Stimulated activated naive CD8-positive, alpha-beta T cell treated with anti-CD3 and anti-CD28 coated beads, Interleukin-15, Interleukin-2, amounts not matched to agents 100 ng/mL and 50 ng/mL, for 24 hours (primary cell): ENCODE measurements around the gene COMMD6.
"Not testable (repeated sequence)": the region's sequence is repeated elsewhere in the genome, so short reads cannot be mapped to it uniquely, and the experiment has no call there.

Experiments
- H3K27ac Mint-ChIP-seq: one replicate; pipeline ENCODE4 v1.8.0; 2021; ENCODE audit warnings: mild to moderate bottlenecking, mixed read lengths
- H3K27me3 Mint-ChIP-seq: one replicate; pipeline ENCODE4 v1.8.0; 2021; ENCODE audit warnings: mixed read lengths
- H3K36me3 Mint-ChIP-seq: one replicate; pipeline ENCODE4 v1.8.0; 2021; ENCODE audit warnings: low read depth, mixed read lengths
- H3K4me1 Mint-ChIP-seq: one replicate; pipeline ENCODE4 v1.8.0; 2021; ENCODE audit warnings: low read depth, mixed read lengths
- H3K4me3 Mint-ChIP-seq: one replicate; pipeline ENCODE4 v1.8.0; 2021; ENCODE audit warnings: mild to moderate bottlenecking, mixed read lengths
- H3K9me3 Mint-ChIP-seq: one replicate; pipeline ENCODE4 v1.8.0; 2021; ENCODE audit warnings: mixed read lengths

Gene COMMD6

GRCh38 chr13:75547917-75548316 lies 10.3 kb upstream of the COMMD6 start:
- no peak overlapping the region for H3K27ac Mint-ChIP-seq
- no peaks in the 10 kb centered on the region for H3K36me3 Mint-ChIP-seq
- peaks cover 37% of the 10 kb centered on the region for H3K4me1 Mint-ChIP-seq
- H3K27me3 Mint-ChIP-seq = no peaks in the 10 kb centered on the region
- H3K4me3 Mint-ChIP-seq = no peak overlapping the region
- no peaks in the 10 kb centered on the region for H3K9me3 Mint-ChIP-seq

GRCh38 chr13:75545386-75545785 lies 7.7 kb upstream of the COMMD6 start:
- H3K36me3 Mint-ChIP-seq, H3K27me3 Mint-ChIP-seq, H3K27ac Mint-ChIP-seq, H3K4me3 Mint-ChIP-seq, H3K9me3 Mint-ChIP-seq: not testable (repeated sequence)
- H3K4me1 Mint-ChIP-seq = peaks cover 17% of the 10 kb centered on the region

DNA sequence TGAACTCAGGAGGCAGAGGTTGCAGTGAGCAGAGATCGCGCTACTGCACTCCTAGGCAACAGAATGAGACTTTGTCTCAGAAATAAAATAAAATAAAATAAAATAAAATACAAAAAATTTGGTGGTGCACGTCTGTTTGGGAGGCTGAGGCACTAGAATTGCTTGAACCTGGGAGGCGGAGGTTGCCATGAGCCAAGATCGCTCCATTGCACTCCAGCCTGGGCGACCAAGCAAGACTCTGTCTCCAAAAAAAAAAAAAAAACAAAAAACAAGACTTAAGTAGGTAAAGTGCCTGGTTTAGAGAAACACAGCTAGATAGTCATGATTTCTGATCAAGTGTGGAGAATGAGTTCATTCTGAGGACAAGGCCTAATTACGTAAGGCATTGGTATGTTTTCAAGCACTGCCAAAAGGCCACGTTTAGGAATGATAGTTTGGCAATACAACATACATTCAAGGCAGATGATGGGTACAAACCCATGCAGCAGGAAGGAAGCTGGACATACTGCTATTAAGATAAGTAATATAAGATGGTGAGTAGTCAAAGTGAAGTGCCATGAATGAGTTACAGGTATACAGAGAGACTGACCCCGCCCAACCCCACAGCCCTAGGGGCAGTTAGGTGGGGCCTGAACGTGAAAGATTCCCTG lies 7.2 kb upstream of the COMMD6 start:
- no peaks in the 10 kb centered on the region for H3K36me3 Mint-ChIP-seq
- no peaks in the 10 kb centered on the region for H3K9me3 Mint-ChIP-seq
- no peak overlapping the region for H3K4me3 Mint-ChIP-seq
- no peak overlapping the region for H3K27ac Mint-ChIP-seq
- H3K4me1 Mint-ChIP-seq = peaks cover 13% of the 10 kb centered on the region
- no peaks in the 10 kb centered on the region for H3K27me3 Mint-ChIP-seq

DNA sequence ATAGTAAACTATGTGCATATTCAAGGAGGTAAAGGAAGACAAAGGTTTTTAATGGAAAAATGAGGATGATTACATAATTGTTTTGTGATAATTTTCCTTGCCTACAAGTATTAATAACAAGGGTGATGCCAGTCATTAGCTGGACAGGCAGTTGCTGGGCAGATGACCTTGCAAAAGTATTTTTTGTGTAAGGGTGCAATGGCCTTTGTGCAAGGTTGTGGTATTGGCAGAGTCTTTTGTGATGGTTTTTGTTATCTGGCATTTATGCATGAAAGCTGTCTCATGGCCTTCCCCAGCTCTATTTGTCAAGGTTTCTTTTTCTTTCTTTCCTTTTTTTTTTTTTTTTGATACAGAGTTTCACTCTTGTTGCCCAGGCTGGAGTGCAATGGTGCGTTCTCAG lies 4.3 kb upstream of the COMMD6 start:
- no peaks in the 10 kb centered on the region for H3K27me3 Mint-ChIP-seq
- no peaks in the 10 kb centered on the region for H3K36me3 Mint-ChIP-seq
- H3K27ac Mint-ChIP-seq = no peak overlapping the region
- no peak overlapping the region for H3K4me3 Mint-ChIP-seq
- peaks cover 9% of the 10 kb centered on the region for H3K4me1 Mint-ChIP-seq
- no peaks in the 10 kb centered on the region for H3K9me3 Mint-ChIP-seq

GRCh38 chr13:75541287-75541686 lies 3.6 kb upstream of the COMMD6 start:
- H3K9me3 Mint-ChIP-seq = no peaks in the 10 kb centered on the region
- H3K27ac Mint-ChIP-seq = no peak overlapping the region
- H3K4me3 Mint-ChIP-seq = no peak overlapping the region
- H3K27me3 Mint-ChIP-seq = no peaks in the 10 kb centered on the region
- H3K36me3 Mint-ChIP-seq = peaks cover under 1% of the 10 kb centered on the region
- H3K4me1 Mint-ChIP-seq = peaks cover 16% of the 10 kb centered on the region

DNA sequence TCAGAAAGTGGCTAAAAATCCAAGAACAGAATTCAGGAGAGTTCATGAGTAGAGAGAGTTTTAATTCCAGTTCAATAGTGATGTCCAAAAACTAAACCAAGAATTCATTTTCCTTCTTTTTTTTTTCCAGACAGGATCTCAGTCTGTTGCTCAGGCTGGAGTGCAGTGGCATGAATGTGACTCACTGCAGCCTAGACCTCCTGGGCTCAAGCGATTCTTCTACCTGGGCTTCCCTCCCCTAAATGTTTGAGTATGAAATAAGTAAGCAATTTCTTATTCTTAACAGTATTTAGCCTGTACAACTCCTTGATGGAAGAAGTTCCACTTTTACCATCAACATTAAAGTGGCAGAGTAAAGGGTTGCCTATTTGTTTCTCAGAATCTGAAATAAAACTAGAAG lies 3.8 kb downstream of the COMMD6 start:
- Mint-ChIP-seq H3K27ac (no peak overlapping the region), H3K9me3 (no peaks in the 10 kb centered on the region), H3K4me1 (peaks cover 57% of the 10 kb centered on the region), H3K27me3 (no peaks in the 10 kb centered on the region), H3K4me3 (no peak overlapping the region), H3K36me3 (peaks cover 46% of the 10 kb centered on the region)

DNA sequence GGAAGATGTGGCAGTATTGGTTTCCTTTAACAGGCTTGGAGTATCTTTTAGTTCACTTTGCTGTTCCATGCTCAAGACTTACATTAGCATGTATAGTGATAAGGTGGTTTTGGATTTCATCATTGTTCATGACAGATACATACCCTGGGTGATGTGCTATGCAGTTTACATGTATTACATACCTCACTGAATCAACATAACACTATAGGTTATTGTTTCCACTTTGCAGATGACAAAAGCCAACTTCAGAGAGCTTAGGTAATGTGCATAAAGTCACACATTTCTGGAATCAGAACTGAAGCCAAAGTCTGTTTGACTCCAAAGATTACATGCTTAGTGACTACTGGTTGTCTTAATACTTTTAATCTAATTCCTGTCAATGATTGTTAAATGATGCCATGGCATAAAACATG lies 7.1 kb downstream of the COMMD6 start:
- peaks cover 36% of the 10 kb centered on the region for H3K4me1 Mint-ChIP-seq
- no peaks in the 10 kb centered on the region for H3K27me3 Mint-ChIP-seq
- H3K27ac Mint-ChIP-seq = no peak overlapping the region
- peaks cover 69% of the 10 kb centered on the region for H3K36me3 Mint-ChIP-seq
- no peaks in the 10 kb centered on the region for H3K9me3 Mint-ChIP-seq
- no peak overlapping the region for H3K4me3 Mint-ChIP-seq

DNA sequence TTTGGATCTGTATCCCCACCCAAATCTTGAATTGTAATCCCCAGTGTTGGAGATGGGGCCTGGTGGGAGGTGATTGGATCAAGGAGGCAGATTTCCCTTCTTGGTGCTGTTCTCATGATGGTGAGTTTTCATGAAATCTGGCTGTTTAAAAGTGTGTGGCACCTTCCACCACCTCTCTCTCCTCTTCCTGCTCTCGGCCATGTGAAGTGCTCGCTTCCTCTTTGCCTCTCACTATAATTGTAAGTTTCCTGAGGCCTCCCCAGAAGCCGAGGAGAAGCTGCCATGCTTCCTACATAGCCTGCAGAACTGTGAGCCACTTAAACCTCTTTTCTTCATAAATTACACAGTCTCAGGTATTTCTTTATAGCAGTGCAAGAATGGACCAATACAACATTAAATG lies 15.7 kb downstream of the COMMD6 start:
- Mint-ChIP-seq H3K27ac (no peak overlapping the region), H3K4me3 (no peak overlapping the region), H3K27me3 (no peaks in the 10 kb centered on the region), H3K9me3 (no peaks in the 10 kb centered on the region), H3K4me1 (no peaks in the 10 kb centered on the region), H3K36me3 (peaks cover 16% of the 10 kb centered on the region)

- no peak overlapping the region for H3K4me3 Mint-ChIP-seq
- no peaks in the 10 kb centered on the region for H3K36me3 Mint-ChIP-seq
- H3K27me3 Mint-ChIP-seq = no peaks in the 10 kb centered on the region
- no peaks in the 10 kb centered on the region for H3K9me3 Mint-ChIP-seq
- peaks cover 5% of the 10 kb centered on the region for H3K4me1 Mint-ChIP-seq
- H3K27ac Mint-ChIP-seq = no peak overlapping the region
Observed at GRCh38 chr13:75518439-75519088, 19.1 kb downstream of the COMMD6 start.

DNA sequence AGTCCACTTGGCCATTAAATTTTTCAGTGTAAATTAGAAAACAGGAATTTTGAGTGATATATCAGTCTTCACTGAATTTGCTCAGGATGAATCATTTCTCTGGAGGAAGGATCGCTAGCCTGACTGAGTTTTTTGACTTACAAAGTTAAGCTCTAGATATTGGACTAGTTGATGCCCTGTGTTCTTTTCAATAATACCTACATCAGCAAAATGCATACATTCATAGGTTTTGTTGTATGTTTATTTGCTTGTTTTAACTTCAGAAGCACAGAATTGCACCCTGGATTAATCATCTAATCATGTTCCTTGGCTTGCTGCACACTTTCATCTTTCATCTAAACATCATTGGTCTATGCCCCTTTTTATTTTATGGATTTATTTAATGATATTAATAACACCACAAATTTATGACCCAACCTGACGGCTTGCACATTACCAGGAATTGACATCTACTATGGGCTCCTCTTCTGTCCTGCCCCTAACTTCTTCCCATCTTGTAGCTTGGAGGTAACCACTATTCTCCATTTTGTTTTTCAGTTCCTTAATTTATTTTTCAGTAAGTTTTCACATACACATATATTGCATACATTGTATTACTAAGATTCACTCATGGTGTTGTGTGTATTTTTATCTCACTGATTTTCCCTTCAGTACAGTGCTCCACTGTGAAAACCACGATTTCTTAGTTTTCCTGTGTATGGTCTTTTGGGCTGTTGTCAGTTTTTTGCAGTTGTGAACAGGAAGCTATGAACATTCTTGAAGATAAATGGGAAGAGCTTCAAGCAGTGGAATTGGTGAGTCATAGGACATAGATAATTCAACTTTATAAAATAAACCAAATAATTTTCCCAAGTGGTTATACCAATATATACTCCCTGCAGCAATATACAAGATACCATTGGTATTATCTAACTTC lies 23.3 kb downstream of the COMMD6 start:
- no peaks in the 10 kb centered on the region for H3K36me3 Mint-ChIP-seq
- H3K4me1 Mint-ChIP-seq = peaks cover 16% of the 10 kb centered on the region
- H3K27ac Mint-ChIP-seq = no peak overlapping the region
- no peaks in the 10 kb centered on the region for H3K9me3 Mint-ChIP-seq
- H3K4me3 Mint-ChIP-seq = no peak overlapping the region
- peaks cover 5% of the 10 kb centered on the region for H3K27me3 Mint-ChIP-seq

GRCh38 chr13:75513271-75513670 lies 24.4 kb downstream of the COMMD6 start:
- Mint-ChIP-seq H3K4me3 (no peak overlapping the region), H3K27me3 (peaks cover 5% of the 10 kb centered on the region), H3K4me1 (peaks cover 16% of the 10 kb centered on the region), H3K9me3 (no peaks in the 10 kb centered on the region), H3K36me3 (no peaks in the 10 kb centered on the region), H3K27ac (no peak overlapping the region)

DNA sequence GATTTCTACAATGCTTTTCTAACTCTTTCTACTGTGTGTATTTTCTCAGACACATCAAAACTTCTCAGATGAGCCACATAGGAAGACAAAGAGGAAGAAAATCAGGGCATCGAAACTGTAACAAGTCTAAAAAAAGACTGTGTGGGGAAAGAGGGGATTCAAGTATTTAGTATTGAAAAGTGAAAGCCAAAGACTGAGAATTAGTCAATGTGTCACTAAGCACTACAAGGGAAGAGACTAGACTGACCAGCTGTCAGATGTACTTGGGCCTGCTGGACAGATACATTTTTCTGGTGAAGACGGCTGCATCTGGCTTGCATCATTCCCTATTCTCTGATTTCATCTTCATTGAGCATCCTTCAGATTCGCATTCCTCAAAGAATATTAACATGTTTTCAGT lies 25.4 kb downstream of the COMMD6 start:
- peaks cover 16% of the 10 kb centered on the region for H3K4me1 Mint-ChIP-seq
- H3K27ac Mint-ChIP-seq = peak overlapping the region; percentile 11
- no peak overlapping the region for H3K4me3 Mint-ChIP-seq
- H3K36me3 Mint-ChIP-seq = no peaks in the 10 kb centered on the region
- H3K27me3 Mint-ChIP-seq = peaks cover 5% of the 10 kb centered on the region
- no peaks in the 10 kb centered on the region for H3K9me3 Mint-ChIP-seq

DNA sequence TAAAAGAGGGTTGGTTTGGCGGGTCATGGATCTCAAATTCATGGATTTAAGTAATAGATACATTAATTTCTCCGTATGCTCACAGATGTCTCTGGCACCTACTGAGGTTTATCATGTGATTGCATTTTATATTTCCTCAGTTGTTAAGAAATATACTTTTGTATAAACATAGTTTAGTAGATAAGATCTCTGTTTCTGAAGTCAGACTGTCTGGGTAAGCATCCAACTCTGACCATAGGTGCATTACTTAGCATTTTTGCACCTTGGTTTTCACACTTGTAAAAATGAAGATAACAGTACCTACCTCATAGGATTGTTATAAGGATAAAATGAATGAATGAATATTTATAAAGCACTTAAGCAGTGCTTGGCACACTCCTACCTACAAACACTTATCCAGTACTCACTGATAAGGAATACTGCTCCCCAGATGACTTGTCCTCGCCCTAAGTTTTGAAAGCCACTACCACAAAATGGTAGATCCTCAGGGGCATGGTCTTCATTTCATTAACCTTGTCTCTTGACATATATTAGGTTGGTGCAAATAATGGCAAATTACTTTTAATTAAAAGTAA lies 26.5 kb downstream of the COMMD6 start:
- H3K4me3 Mint-ChIP-seq = no peak overlapping the region
- no peaks in the 10 kb centered on the region for H3K9me3 Mint-ChIP-seq
- H3K27me3 Mint-ChIP-seq = peaks cover 5% of the 10 kb centered on the region
- H3K4me1 Mint-ChIP-seq = peaks cover 16% of the 10 kb centered on the region
- no peak overlapping the region for H3K27ac Mint-ChIP-seq
- no peaks in the 10 kb centered on the region for H3K36me3 Mint-ChIP-seq

DNA sequence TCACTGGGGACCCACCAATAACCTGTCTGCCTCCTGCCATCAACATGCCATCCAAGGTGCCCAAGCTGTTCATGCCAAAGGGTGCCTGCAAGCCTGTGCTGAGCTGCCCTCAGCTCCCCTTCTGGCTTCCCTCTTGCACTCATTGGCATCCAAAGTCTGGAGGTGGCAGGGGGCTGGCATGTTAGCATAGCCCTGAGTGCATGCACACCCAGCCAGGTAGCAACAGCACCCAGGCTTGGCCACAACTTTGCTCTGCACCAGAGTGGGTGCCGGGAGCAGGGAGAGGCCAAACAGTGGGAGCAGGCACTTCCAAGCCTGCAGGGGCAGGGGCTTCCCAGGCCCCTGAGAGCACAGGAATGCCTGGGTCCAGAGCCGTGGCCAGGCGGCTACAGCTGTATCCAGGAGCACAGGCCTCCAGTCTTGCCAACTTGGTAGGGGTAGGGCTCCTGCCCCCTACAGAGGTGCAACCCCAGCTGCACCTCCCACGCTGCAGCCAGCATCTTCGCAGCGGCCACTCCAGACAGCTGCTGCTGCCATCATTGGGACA lies 29.6 kb downstream of the COMMD6 start:
- H3K4me1 Mint-ChIP-seq = peaks cover 10% of the 10 kb centered on the region
- no peak overlapping the region for H3K27ac Mint-ChIP-seq
- H3K4me3 Mint-ChIP-seq = no peak overlapping the region
- peaks cover 5% of the 10 kb centered on the region for H3K27me3 Mint-ChIP-seq
- no peaks in the 10 kb centered on the region for H3K36me3 Mint-ChIP-seq
- H3K9me3 Mint-ChIP-seq = no peaks in the 10 kb centered on the region
